ENCODE measurements around the gene SPECC1L. TPM values are rescaled to one million over a fixed set of nuclear protein-coding genes. Genes with fewer than 3 reads are reported as not detected.

The SPECC1L gene
- total RNA-seq, 1 donor: 40.2 TPM

DNA sequence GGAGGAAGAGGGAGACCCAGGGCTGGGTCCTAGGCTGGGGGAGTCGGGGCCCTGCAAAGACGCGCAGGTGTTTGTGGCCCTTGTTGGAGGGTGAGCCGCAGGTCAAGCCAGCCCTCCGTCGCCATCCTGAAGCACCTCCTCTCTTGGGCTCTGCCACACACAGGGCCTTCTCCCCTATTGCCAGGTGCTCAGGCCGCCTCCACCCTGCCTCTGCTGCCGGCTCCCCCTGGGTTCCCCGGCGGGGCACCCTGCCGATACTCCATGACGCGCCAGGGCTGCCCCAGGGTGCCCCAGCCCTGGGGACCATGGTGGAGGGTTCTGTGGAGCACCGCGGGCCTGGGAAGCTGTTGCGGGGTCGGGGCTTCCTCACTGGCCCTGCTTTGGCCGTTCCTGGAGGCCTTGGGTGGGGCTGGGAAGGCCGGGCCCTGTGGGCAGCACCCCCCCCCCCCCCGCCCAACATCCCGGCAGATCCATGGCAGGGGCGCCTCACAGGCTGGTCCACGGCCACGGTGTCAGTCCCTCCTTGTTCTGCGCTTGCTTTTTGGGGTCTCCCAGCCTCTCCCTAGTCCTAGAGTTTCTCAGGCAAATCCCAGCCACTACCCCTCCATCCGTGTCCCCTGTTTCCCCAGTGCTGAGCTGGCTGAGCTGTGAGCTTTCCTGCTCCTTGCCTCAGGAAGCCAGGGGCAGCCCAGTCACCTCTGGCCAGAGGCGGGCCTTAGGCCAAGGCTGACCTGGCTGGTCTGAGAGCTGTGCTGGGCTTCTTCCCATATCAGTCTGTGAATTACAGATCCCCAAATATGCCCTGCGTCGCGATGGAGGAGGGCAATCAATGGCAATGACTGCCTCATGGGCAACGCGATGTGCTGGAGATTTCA, 154.5 kb downstream of the SPECC1L start:
- no peak for DNase-seq (ENCODE audit: low read depth)

DNA sequence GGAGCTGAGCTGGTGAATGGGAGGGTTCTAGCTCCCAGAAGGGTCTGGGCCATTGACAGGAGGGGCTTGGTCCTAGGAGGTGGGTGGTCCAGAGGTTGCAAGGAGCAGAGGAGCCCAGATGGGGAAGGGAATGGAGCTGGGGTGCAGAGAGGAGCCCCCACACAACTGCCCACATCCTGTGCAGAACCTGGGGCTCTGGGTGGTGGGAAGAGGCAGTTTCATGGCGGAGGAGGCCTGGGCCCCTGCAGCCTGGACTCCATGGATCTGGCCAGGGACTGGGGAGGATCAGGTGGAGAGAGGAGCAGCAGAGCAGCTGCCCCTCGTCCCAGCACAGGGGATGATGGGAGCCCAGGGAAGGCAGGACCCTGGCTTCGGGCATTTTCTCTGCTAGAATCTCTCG, 155.8 kb downstream of the SPECC1L start:
- H3K4me3 ChIP-seq (ENCODE audit: low read depth, low read length): no peak overlapping the region
- TF ChIP-seq, protein P1, sequence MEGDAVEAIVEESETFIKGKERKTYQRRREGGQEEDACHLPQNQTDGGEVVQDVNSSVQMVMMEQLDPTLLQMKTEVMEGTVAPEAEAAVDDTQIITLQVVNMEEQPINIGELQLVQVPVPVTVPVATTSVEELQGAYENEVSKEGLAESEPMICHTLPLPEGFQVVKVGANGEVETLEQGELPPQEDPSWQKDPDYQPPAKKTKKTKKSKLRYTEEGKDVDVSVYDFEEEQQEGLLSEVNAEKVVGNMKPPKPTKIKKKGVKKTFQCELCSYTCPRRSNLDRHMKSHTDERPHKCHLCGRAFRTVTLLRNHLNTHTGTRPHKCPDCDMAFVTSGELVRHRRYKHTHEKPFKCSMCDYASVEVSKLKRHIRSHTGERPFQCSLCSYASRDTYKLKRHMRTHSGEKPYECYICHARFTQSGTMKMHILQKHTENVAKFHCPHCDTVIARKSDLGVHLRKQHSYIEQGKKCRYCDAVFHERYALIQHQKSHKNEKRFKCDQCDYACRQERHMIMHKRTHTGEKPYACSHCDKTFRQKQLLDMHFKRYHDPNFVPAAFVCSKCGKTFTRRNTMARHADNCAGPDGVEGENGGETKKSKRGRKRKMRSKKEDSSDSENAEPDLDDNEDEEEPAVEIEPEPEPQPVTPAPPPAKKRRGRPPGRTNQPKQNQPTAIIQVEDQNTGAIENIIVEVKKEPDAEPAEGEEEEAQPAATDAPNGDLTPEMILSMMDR (IDR thresholded peaks at IDR 0.05; ENCODE audit: insufficient read depth, low read depth, low read length): no peak
- no peak for DNase-seq (ENCODE audit: low read depth)

More for the DNA sequence above, 154.5 kb downstream of the SPECC1L start:
- TF ChIP-seq, protein P1 (IDR thresholded peaks at IDR 0.05; ENCODE audit: insufficient read depth, low read depth, low read length): no peak
- no peak overlapping the region for H3K4me3 ChIP-seq (ENCODE audit: low read depth, low read length)

DNA sequence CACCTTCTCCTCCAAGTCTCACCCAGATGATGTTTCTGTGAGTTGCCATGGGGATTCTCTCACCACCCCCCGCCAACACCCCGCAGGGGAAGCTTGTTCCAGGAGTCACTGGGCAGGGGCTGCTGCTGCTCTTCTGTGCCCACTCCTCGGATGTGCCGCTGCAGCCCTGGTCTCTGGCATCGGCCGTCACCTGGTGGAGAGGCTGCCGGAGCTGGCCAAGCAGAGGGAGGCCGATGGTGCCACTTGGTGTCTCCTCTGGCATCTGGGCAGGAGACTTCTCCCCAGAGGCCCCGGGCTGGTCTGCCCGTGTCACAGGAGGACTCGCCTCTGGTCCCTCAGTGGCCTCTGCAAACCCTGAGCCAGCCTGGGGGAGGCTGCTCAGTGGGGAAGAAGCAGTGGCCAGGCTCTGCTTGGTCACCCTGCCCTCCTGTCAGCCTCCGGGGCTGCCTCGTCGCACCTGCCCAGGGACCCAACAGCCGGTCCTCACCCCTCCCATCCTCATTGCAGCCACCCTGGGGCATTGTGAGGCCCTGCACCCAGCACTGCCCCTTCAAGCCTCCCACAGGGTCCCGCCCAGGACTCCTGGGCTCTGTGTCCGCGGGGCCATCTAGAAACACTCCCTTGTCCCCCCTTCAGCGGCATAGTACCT, 156.3 kb downstream of the SPECC1L start:
- DNase-seq (ENCODE audit: low read depth): no peak
- H3K4me3 ChIP-seq (ENCODE audit: low read depth, low read length): no peak overlapping the region
- TF ChIP-seq, protein P1 (IDR thresholded peaks at IDR 0.05; ENCODE audit: insufficient read depth, low read depth, low read length): no peak

DNA sequence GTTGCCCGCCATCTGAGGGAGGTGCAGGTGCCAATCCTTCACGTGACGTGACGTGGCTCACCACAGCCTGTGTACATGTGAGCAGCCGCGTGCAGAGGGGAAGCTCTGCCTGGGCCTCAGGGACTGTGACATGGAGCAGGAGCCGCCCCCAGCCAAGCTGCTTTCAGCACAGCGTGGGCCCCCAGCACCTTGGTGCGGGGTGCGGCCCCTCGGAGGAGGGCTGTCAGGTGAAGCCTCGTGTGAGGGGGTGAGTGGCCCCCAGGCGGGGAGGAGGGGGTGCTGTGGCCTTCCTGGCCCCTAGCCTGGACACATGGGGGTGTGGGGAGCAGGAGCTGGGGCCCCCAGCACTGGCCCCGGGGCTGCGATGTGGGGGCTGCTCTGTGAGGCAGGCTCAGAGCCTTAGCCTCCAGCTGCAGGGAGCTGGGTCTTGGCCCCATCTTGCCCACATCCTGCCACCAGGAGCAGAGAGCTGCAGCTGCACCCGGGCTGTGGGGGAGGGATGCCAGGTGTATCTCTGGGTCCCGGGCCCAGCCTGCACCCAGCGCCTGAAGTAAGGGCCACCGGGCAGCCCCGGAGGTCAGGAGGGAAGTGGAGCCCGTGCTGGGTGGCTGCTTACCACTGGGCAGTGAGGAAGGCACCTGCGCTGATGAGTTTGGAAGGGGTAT, 157.0 kb downstream of the SPECC1L start, which contains the start of gene ADORA2A:
Gene ADORA2A (plus strand): TSS at position 100 of the 665 bp plus-strand sequence. CDS start 5,806 bp downstream, outside the sequence.
- no peak within 1 kb of the TSS for H3K4me3 ChIP-seq (ENCODE audit: low read depth, low read length)
- TF ChIP-seq, protein P1 (IDR thresholded peaks at IDR 0.05; ENCODE audit: insufficient read depth, low read depth, low read length): no peak
- no peak for DNase-seq (ENCODE audit: low read depth)

DNA sequence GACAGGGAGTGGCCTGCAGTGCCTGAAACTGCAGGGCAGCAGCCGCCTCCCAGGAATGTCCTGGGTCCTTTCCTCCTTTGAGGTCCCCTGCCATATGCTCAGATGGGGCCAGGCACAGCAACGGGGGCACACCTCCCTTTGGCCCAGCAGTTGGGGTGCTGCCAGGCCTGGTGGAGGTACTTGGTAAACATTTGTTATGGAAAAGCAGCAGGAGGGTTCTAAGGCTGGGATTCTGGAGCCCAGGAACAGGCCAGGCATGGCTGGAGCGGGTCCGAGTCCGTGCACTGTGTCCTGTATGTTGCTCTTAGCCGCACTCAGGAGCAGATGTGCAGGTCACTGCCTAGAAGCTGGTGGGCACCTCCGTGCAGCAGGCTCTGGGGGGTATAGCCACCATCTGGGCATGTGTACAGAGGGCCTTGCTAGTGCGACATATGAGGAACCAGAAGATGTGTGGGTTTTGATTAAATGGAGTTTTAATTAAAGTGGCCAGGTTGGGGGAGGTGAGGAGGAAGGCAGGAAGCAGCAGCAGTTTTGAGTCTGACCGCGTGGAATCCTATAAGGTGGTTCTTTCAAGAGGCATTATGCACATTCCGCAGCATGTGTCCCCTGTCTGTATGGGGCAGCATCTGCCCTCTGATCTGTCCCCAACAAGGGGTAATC, 158.2 kb downstream of the SPECC1L start:
- TF ChIP-seq, protein P1 (IDR thresholded peaks at IDR 0.05; ENCODE audit: insufficient read depth, low read depth, low read length): no peak
- H3K4me3 ChIP-seq (ENCODE audit: low read depth, low read length): no peak overlapping the region
- DNase-seq (ENCODE audit: low read depth): no peak
